DMS 273 (cell line): Measurements from ENCODE around the gene FLAD1.

Source experiments
- DNase-seq: peaks from one replicate; lab custom pipeline; 2025; ENCODE audit not compliant: unreplicated experiment; lab: John Stamatoyannopoulos, UW

The FLAD1 gene

DNA sequence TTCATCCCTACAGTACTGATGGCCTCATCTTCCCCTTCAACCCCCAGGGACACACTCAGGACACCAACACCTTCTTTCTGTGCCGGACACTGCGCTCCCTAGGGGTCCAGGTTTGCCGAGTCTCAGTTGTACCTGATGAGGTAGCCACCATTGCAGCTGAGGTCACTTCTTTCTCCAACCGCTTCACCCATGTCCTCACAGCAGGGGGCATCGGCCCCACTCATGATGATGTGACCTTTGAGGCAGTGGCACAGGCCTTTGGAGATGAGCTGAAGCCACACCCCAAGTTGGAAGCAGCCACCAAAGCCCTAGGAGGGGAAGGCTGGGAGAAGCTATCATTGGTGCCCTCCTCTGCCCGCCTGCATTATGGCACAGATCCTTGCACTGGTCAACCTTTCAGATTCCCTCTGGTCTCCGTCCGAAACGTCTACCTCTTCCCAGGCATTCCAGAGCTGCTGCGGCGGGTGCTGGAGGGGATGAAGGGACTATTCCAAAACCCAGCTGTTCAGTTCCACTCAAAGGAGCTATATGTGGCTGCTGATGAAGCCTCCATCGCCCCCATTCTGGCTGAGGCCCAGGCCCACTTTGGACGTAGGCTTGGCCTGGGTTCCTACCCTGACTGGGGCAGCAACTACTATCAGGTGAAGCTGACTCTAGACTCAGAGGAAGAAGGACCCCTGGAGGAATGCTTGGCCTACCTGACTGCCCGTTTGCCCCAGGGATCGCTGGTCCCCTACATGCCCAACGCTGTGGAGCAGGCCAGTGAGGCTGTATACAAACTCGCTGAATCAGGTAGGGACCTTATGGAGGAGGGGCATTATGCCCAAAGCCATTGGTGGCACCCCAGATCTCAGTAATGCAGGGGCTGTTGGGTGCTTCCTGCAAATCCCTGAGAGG, 5.2 kb downstream of the FLAD1 start:
- DNase-seq = no peak

GRCh38 chr1:154989195-154989860, 6.2 kb downstream of the FLAD1 start:
- no peak for DNase-seq

- DNase-seq = no peak
Observed at GRCh38 chr1:154990276-154990675, 7.1 kb downstream of the FLAD1 start.

GRCh38 chr1:154992721-154993571, 9.8 kb downstream of the FLAD1 start:
- peak; percentile 86 for DNase-seq

GRCh38 chr1:154993572-154994268, 10.6 kb downstream of the FLAD1 start, which contains the start of gene LENEP:
Gene LENEP, plus strand, starts transcription at chr1:154993586. Its CDS starts 22 bp downstream, at chr1:154993608.
- no peak for DNase-seq

- no peak for DNase-seq
Observed at GRCh38 chr1:154994269-154994587, 11.1 kb downstream of the FLAD1 start.

GRCh38 chr1:154994591-154994990, 11.4 kb downstream of the FLAD1 start:
- DNase-seq = no peak

DNA sequence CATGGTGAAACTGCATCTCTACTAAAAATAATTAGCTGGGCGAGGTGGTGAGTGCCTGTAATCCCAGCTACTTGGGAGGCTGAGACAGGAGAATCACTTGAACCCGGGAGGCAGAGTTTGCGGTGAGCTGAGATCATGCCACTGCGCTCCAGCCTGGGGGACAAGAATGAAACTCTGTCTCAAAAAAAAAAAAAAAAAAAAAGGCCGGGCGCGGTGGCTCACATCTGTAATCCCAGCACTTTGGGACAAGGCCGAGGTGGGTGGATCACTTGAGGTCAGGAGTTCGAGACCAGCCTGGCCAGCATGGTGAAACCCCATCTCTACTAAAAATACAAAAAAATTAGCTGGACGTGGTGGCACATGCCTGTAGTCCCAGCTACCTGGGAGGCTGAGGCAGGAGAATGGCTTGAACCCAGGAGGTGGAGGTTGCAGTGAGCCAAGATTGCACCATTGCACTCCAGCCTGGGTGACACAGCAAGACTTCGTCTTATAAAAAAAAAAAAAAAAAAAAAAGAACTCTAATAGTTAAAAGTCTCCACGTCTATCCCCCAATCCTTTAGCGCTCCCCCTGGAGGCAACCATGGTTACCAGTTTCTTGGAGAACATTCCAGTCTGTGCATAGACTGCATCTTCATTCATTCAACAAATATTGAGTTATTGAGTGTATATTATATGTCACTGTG, 12.3 kb downstream of the FLAD1 start:
- DNase-seq = peak; percentile 77

- DNase-seq = no peak
Observed at GRCh38 chr1:154996966-154997701, 14.0 kb downstream of the FLAD1 start.

GRCh38 chr1:154998201-154998780, 15.1 kb downstream of the FLAD1 start:
- no peak for DNase-seq

GRCh38 chr1:154998818-154999570, 15.8 kb downstream of the FLAD1 start:
- DNase-seq = peak; percentile 77

DNA sequence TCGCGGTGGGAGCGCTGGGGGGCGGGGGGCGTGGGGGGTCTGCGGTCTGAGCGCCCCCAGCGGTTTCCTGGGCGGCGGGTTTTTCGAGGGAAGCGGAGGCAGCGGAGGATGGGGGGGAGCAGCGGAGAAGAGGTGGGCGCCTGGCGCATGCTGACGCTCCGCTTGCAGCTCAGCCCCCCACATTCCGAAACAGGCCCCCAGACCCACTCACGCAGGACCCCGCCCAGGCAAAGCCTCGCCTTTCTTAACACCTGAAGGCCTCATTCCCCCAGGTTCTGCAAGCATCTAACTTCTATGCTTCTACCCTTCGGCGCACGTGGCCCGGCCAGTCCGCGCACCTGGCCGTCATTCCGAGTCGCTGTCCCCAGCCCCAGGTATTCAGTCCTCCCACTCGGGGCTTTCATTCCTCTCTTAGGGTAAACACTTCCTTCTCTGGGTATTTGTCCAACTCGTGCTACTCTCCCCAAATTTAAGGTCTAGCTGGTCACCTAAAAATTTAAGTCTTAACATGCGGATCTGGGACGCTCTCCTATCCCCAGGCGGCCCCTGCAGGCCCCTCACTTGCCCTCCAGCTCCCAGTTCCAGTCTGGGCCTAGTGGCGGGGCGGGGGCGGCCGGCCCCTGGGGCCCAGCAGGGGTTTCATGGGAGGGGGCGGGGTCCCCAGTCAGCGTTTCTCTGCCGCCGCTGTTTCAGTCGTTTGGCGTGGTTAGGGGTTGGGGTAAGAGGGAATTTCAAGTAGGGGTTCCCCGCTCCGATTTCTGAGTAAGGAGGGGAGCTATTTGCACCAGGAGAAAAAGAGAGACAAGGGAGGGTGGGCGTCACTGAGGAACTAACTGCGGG, 16.6 kb downstream of the FLAD1 start:
- no peak for DNase-seq

GRCh38 chr1:155000411-155000725, 17.2 kb downstream of the FLAD1 start:
- DNase-seq = no peak

DNA sequence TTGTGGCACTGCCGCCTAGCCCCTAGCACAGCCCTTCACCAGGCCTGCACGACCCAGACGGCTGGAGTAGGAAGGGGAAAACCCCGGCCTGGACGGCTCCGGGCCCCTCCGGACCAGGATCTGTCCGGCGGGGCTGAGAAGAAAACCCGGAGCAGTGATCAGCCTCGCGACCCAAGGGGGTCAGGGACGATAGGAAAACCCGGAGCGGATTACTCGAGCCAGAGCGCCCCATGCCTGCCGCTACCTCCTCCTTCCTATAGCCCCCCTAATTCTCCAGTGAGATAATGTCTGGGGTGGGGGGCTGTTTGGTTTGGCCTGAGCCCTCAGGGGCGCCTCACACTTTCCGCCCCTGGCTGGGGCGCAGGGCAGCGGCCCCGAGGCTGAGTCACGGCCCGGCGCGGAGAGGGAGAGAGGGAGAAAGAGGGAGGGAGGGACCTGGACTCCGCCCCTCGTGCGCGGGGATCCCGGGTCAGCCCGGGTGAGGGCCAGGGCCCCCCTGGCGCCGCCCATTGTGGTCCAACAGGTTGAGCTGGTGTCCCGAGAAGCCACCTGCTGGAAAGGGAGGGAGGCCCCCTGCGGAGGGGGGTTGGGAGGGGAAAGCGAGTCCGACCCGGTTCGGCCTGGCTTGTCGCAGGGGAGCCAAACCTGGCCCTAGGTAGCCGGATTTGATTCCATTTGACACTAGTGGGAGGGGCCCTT, 17.7 kb downstream of the FLAD1 start:
- DNase-seq = peak; percentile 95

- no peak for DNase-seq
Observed at GRCh38 chr1:155001425-155001674, 18.2 kb downstream of the FLAD1 start.

DNA sequence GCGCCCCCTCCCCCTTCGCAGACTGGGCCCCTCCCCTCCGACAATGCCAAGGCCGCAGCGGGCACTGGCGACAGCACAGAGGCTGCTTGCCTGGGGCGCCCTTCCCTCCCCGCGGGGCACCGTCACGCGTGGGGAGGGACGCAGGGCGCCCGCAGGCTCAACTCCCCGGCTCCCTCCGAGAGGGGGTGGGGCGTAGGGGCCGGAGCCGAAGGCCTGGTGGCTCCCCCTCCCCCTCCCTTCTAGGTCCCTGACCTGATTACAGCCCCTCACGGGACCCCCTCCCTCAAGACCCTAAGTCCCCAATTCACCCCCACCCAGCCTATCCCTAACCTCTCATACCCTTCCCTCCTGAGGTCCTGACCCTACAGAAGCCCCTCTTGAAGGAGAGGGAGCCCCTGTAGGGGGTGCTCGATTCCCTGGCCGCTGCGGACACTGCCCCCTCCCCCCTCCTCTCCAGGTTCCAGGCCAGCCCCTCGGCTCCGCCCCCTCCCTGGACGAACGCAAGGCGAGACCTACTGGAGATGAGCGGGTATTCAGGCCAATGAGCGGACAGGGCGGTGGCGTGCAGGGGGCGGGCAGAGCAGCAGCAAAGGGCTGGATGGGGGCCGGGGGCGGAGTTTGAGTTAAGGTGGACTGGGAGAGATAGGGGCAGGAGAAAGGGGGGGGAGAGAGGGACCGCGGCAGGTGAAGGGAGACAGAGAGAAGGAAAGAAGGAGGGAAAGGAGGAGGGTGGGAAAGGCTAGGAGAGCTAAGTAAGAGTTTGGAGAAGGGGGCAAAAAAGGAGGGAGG, 18.7 kb downstream of the FLAD1 start:
- peak; percentile 99 for DNase-seq
